Left ventricle myocardium inferior (tissue), 1 donor: Measurements from ENCODE around the gene TIMP1. TPM values are rescaled to one million over a fixed set of nuclear protein-coding genes. Genes with fewer than 3 reads are reported as not detected.

Experiments used
- DNase-seq: peaks from one replicate; pipeline ENCODE4 v3.0.0-alpha.2; 2020
- H3K27ac ChIP-seq: fragments of 200-600 bp; replicated peaks from 2 replicates; pipeline ENCODE4 v1.8.0; 2021
- H3K27me3 ChIP-seq: fragments of 200-600 bp; 2 replicates; pipeline ENCODE4 v1.8.0; 2021; ENCODE audit warnings: low read depth
- H3K36me3 ChIP-seq: fragments of 200-600 bp; 2 replicates; pipeline ENCODE4 v1.8.0; 2021
- H3K4me1 ChIP-seq: fragments of 200-600 bp; 2 replicates; pipeline ENCODE4 v1.8.0; 2021
- H3K4me3 ChIP-seq: fragments of 200-600 bp; 2 replicates; pipeline ENCODE4 v1.8.0; 2021; ENCODE audit warnings: mild to moderate bottlenecking, moderate library complexity
- H3K9me3 ChIP-seq: fragments of 200-600 bp; replicated peaks from 2 replicates; pipeline ENCODE4 v1.8.0; 2021
- CTCF ChIP-seq: fragments of 200-600 bp; IDR thresholded peaks from 2 replicates; pipeline ENCODE4 v1.8.0; 2021; ENCODE audit warnings: antibody characterized with exemption, mild to moderate bottlenecking, borderline replicate concordance
- intact Hi-C: fragments of 100-400 bp; cut with micrococcal nuclease; formaldehyde crosslinking; loops from one replicate; pipeline ENCODE4 v1.11.0; 2022
- total RNA-seq: library from RNA; stranded (reverse); fragmentation: NEBNext Ultra II Directional; extraction: Animal tissue kit (Norgen Biotek cat#: 25700); gene quantifications from one replicate; pipeline ENCODE4 v1.2.1, GENCODE V29; 2021
- donor health status: DM: no; HTN: yes; CAD: no; lungs with severe emphysema.

TIMP1 gene
- total RNA-seq, 1 donor from 2014 or later, result 99.3 TPM

GRCh38 chrX:47613082-47613481 is 30.8 kb downstream of the TIMP1 start:
- no peak for TF ChIP-seq CTCF
- DNase-seq, result no peak
- intact Hi-C loops, result no loop called here
- Histone ChIP-seq H3K27ac (no peak overlapping the region), H3K27me3 (no peaks in the 10 kb centered on the region), H3K4me1 (no peaks in the 10 kb centered on the region), H3K9me3 (no peaks in the 10 kb centered on the region), H3K36me3 (no peaks in the 10 kb centered on the region), H3K4me3 (no peak overlapping the region)

GRCh38 chrX:47614618-47615017 is 32.4 kb downstream of the TIMP1 start:
- Histone ChIP-seq H3K4me1 (peaks cover 4% of the 10 kb centered on the region), H3K4me3 (no peak overlapping the region), H3K36me3 (no peaks in the 10 kb centered on the region), H3K9me3 (no peaks in the 10 kb centered on the region), H3K27me3 (no peaks in the 10 kb centered on the region), H3K27ac (no peak overlapping the region)
- no peak for TF ChIP-seq CTCF
- intact Hi-C loops, result no loop called here
- no peak for DNase-seq

- peaks cover 5% of the 10 kb centered on the region for H3K27me3 ChIP-seq
- no peaks in the 10 kb centered on the region for H3K36me3 ChIP-seq
- H3K4me1 ChIP-seq, result peaks cover 5% of the 10 kb centered on the region
- no peak overlapping the region for H3K27ac ChIP-seq
- H3K9me3 ChIP-seq, result no peaks in the 10 kb centered on the region
- intact Hi-C loops, result no loop called here
- peak overlapping the region; percentile 60 for H3K4me3 ChIP-seq
- DNase-seq, result no peak
- no peak for TF ChIP-seq CTCF
Measured at GRCh38 chrX:47618923-47619485, 36.8 kb downstream of the TIMP1 start.

GRCh38 chrX:47619486-47620302 is 37.5 kb downstream of the TIMP1 start, which contains the start of gene SYN1:
Gene SYN1, minus strand, starts transcription at chrX:47619857. Its CDS starts 129 bp downstream, at chrX:47619728.
- DNase-seq, result peak; percentile 81
- intact Hi-C loops, result no loop called here
- Histone ChIP-seq H3K27me3 (peaks cover 5% of the 10 kb centered on the region), H3K36me3 (no peaks in the 10 kb centered on the region), H3K4me1 (peaks cover 5% of the 10 kb centered on the region), H3K9me3 (no peaks in the 10 kb centered on the region), H3K4me3 (peak within 1 kb of the TSS; percentile 60), H3K27ac (no peak within 1 kb of the TSS)
- TF ChIP-seq CTCF, result peak; percentile 28

GRCh38 chrX:47620303-47620685 is 38.1 kb downstream of the TIMP1 start:
- intact Hi-C loops, result no loop called here
- DNase-seq, result no peak

More at GRCh38 chrX:47620303-47620685, 38.1 kb downstream of the TIMP1 start:
- no peaks in the 10 kb centered on the region for H3K36me3 ChIP-seq
- peak overlapping the region; percentile 60 for H3K4me3 ChIP-seq
- H3K9me3 ChIP-seq, result no peaks in the 10 kb centered on the region
- peaks cover 5% of the 10 kb centered on the region for H3K4me1 ChIP-seq
- no peak for TF ChIP-seq CTCF
- no peak overlapping the region for H3K27ac ChIP-seq
- peaks cover 5% of the 10 kb centered on the region for H3K27me3 ChIP-seq
